Keratinocyte (primary cell): ENCODE data around the gene POU4F1.

Experiments
- CTCF ChIP-seq, 3 experiments: IDR thresholded peaks in 1 of 3; conservative IDR thresholded peaks in 1 of 3; optimal IDR thresholded peaks in 1 of 3; 2 replicates in 2 of 3; 3 replicates in 1 of 3; pipeline versions ENCODE3 to v1.5.1; 2011; ENCODE audit warnings: low read length in 3 of 3, mild to moderate bottlenecking in 3 of 3, moderate library complexity in 2 of 3, control low read depth in 1 of 3, inconsistent platforms in 1 of 3; ENCODE audit not compliant: insufficient read depth in 2 of 3; ENCODE audit errors: extremely low read depth in 1 of 3
- EZH2 ChIP-seq: IDR thresholded peaks from one replicate; pipeline ENCODE4 v1.6.1; 2012; ENCODE audit warnings: inconsistent platforms, mild to moderate bottlenecking, low read length, moderate library complexity

GRCh38 chr13:78636495-78636894 is 33.1 kb upstream of the POU4F1 start:
- TF ChIP-seq CTCF (optimal IDR thresholded peaks at IDR 0.05 in 1 of 3, IDR thresholded peaks at IDR 0.05 in 1 of 3, conservative IDR thresholded peaks at IDR 0.05 in 1 of 3; ENCODE audit: extremely low read depth in 1 of 3, insufficient read depth in 2 of 3, low read length in 3 of 3) = no peak
- TF ChIP-seq EZH2 = no peak
